GM19324 (cell line): ENCODE measurements around the gene DGAT2L6.
"Not testable (repeated sequence)": the region's sequence is repeated elsewhere in the genome, so short reads cannot be mapped to it uniquely, and the experiment has no call there.

Source experiments
- ATAC-seq: cut with Tn5 transposase; IDR thresholded peaks from one replicate; pipeline ENCODE4 v1.9.1; 2021; ENCODE audit warnings: mild to moderate bottlenecking, moderate library complexity; ENCODE audit not compliant: unreplicated experiment, low FRiP score

Gene DGAT2L6

DNA sequence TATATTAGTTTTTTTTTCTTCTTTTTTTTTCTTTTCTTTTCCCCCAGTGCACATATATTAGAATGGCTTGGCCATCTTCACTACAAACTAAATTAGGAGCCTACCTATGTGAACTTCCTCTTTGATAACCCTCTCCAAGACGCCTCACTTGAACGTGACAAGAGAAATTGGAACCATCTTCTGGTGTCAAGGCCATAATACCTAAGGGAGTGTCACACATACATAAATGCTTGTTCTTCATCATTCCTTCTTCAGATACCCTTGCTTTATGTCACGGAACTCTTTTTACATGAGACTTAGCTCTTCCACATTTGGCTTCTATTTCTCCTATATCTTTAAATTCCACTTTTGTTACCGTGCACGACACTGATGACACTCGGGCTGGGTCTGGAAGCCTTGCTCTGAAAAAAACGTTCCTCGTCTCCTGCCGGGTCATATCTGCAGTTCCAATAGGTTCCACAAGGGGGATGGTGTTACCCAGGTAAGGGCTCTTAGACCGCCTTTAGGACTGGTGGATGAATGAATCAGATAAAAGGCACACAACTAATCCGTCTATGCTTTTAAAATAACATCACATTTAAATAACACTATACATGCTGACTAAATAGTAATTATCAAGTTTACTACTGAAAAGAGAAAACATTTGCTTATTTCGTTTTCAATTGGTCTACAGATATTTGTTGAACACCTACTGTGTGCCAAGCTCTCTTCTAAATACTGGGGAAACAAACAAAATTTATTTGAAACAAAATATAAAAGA lies 19.9 kb downstream of the DGAT2L6 start:
- peak; percentile 63 for ATAC-seq

DNA sequence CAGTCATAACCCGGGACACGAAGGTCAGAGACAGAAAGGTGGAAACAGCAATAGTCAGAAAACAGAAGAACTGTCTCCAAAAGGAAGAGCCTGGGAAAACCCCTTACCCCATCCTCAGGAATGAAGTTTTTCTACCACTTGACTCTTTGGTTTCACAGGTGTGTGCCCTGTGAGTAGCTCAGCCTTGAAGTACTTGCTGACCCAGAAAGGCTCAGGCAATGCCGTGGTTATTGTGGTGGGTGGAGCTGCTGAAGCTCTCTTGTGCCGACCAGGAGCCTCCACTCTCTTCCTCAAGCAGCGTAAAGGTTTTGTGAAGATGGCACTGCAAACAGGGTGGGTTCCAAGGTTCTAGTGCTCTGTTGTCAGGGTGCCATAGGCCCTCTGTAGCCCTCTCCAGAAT lies 24.4 kb downstream of the DGAT2L6 start:
- no peak for ATAC-seq

DNA sequence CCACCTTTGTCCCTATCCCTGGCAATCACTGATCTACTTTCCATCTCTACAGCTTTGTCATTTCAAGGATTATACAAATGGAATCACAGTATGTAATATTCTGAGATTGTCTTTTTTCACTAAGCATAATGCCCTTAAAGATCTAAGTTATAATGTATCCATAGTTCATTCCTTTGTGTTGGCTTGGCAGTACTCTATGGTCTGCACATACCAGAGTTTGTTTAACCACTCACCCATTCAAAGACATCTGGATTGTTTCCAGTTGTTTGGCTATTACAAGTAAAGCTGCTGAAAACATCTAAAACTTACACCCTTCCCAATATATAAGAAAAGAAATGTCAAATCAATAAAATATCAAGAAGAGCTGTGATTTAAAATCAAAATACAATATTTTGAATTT lies 31.2 kb downstream of the DGAT2L6 start:
- ATAC-seq: no peak

DNA sequence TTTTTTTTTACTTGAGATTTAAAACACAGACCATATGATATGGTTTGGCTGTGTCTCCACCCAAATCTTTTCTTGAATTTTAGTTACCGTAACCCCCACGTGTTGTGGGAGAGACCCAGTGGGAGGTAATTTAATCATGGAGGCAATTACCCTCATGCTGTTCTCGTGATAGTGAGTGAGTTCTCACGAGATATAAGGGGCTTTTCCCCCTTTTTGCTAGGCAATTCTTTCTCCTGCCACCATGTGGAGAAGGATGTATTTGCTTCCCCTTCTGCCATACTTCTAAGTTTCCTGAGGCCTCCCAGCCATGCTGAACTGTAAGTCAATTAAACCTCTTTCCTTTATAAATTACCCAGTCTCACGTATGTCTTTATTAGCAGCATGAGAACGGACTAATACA lies 32.3 kb downstream of the DGAT2L6 start:
- ATAC-seq: not testable (repeated sequence)

DNA sequence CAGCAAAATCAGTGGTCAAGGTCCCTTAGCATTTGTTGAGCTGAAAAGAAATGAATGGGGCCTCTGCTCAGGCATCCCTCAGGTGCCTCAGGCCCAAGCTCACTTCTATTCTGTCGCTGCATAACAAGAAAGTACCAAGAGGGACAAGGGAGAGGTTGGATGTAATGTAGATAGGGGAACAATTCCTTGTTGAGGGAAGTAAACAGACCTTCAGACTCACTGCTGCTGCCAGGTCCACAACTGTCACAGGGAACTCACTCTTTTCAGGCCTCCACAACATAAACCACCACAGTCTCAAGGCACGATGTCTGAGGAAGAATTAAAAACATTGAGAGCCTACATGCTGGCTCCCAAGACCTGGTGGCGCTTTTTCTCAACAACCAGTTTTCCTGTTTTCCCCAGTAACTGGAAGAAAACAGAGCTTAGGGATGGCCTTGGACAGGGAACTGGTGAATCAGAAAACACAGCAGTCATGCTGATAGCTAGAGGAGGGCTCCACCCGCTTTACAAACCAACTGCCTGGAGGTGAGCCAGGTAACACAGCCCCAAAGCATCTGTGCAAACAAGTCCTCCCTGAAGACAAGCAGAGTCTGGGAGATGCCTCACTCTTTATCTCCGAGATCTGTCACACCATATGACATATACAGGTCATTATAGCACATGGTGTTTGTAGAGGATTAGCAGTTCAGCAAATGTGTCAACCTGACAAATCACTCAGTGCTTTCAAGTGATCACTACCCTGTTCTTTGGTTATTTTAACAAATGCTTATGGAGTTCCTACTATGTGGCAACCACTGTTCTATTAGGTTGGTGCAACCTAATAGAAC lies 42.9 kb downstream of the DGAT2L6 start:
- no peak for ATAC-seq

DNA sequence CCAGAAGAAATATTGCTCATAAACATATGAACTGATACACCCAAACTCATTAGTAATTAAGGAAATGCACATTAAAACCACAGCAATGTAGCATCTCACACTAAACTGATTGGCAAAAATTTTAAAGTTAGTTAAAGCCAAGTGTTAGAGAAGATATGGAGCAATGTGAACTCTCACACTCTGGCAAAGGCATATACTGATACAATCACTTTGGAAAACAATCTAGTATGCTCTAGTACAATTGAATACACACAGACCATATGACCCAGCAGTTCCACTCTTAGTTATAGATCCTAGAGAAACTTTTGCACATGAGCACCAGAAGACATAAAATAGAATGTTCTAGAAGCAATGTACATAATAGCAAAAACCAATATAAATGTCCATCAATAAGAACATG lies 48.8 kb downstream of the DGAT2L6 start:
- no peak for ATAC-seq

DNA sequence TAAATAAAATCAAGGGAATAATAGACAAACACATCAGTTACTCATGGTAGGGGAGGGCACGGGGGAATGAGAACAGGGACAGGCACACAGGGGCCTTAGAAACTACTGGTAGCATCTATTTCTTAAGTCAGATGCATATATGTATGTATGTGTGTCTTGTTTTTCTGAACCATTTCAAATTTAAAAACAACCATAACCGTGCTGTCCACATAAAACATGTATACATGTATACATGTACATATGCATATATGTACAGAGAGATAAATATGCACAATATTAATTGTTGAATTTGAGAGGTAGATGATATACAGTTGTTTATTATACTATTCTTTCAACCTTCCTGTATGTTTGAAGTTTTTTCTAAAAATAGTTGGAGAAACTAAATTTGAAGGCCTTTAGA lies 49.4 kb downstream of the DGAT2L6 start:
- no peak for ATAC-seq

DNA sequence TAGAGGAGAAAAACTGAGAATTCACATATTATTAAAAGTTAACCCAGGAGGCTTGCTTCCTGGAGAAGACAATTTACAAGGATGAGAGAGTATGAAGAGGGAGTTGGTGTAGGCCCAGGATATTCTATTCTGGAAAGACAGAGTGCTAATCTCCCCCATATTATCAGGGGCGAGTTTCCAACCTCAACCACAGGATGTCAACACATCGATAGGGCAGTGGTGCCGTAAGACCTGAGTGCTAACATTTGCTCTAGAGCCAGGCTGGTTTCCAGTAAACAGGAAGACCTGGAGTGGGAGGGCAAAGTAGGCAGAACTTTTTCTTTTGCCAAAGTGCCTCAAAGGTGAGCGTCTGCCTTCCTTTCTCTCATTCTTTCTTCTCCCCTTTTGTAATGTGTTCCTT lies 54.4 kb downstream of the DGAT2L6 start:
- no peak for ATAC-seq

DNA sequence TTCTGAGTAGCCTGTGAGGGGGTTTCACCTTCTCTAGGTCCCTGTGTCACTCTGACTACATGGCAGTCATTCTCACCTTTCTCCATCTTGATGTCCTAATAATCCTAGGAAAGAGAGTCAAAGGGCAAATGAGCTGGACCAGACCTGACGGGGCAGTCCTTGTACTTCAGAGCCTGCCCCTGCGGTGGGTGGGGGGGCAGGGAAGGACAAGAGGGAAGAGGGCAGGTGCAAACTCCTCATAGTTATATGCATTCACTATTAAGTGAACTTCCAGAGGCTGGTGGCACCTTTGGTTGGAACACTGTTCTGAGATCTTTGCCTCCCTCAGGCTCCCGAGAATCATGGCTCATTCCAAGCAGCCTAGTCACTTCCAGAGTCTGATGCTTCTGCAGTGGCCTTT lies 57.1 kb downstream of the DGAT2L6 start, which contains the start of gene AWAT1:
Gene AWAT1 (plus strand): TSS at position 301 of the 400 bp plus-strand sequence. CDS start 41 bp downstream, at position 342.
- ATAC-seq: no peak

DNA sequence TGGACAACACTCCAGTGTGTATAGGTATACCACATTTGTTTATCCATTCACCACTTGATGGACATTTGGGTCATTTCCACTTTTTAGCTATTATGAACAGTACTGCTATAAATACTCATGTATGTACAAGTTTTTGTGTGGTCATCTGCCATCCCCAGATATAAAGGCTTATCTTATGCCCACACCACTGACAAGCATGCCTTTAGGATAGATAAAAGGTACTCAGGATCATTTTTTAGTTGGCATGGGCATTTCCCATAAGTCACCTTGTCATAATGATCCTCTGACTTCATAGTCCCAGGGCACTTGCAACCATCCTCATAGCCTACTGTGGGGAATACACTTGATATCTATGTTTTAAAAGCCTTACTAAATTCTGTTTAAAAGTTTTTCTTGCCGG lies 63.5 kb downstream of the DGAT2L6 start:
- no peak for ATAC-seq

DNA sequence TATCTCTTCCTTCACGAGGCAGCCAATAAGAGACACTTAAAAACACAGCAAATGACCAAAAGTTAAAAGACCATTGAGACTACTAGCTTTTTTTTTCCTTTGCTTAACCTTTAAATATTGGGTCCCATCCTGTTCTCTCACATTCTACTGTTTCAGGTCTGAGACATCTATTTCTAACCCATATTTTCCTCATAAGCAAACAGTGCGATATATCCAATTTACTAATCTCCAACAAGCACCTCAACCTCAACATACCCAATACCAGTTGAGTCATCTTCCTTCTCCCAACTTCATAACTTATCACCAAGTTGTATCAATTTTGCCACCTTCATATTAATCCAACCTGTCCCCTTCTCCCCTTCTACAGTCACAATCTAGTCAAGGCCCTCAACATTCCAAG lies 64.2 kb downstream of the DGAT2L6 start:
- no peak for ATAC-seq

DNA sequence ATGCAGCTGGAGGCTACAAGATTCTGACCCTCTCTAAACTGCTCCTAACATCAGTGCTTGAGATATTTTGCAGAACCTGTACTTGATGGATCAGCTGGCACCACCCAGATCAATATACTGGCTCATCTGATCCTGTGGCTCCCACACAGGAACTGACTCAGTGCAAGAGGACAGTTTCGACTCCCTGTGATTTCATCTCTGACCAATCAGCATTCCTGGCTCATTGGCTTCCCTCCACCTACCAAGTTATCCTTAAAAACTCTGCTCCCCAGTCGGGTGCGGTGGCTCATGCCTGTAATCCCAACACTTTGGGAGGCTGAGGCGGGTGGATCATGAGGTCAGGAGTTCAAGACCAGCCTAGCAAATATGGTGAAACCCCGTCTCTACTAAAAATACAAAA lies 66.3 kb downstream of the DGAT2L6 start:
- ATAC-seq: not testable (repeated sequence)

DNA sequence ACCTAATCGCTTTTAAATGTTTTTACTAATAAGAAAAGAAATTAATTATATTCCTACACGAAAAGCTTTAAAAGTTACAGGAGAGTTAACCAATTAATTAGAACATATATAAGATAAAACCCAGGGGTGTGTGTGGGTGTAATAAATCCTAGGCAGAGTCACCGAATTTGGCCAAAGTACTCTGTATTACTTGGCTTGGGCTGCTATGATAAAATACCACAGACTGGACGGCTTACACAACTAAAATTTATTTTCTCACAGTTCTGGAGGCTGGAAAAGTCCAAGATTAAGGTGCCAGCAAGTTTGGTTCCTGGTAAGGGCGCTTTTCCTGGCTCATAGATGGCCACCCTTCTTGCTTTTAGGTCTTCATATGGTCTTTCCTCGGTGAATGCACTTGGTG lies 67.6 kb downstream of the DGAT2L6 start:
- ATAC-seq: no peak

DNA sequence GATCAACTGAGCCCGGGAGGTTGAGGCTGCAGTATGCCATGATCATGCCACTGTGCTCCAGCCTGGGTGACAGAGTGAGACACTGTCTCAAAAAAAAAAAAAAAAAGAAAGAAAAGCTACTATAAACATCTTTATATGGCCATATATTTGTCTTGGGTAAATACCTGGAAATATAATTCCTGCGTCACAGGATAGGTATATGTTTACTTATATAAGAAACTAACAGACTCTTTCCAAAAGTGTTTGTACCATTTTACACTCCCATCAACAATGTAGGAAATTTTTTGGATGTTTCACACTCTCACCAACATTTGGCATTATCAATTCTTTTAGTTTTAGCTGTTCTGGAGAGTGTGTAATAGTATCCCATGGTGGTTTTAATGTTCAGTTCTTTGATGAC lies 70.0 kb downstream of the DGAT2L6 start:
- ATAC-seq: no peak

DNA sequence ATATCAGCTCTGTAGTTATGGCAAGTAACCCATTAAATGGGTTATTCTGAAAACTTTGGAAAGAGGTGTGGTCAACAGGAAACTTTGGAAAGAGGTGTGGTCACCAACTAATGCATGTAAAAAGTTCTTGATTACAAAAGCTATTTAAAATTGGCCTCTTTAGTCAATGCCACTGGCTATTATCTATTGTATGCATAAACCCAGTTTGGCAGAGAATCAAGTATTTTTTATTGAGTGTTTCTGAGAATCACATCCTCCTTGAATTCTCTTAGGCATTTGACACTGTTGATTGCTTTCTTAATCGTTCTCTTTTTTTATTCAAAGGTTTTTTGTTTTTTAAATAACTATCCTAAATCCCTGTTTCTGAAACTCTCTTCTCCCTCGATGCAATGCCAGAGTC lies 75.2 kb downstream of the DGAT2L6 start:
- no peak for ATAC-seq

DNA sequence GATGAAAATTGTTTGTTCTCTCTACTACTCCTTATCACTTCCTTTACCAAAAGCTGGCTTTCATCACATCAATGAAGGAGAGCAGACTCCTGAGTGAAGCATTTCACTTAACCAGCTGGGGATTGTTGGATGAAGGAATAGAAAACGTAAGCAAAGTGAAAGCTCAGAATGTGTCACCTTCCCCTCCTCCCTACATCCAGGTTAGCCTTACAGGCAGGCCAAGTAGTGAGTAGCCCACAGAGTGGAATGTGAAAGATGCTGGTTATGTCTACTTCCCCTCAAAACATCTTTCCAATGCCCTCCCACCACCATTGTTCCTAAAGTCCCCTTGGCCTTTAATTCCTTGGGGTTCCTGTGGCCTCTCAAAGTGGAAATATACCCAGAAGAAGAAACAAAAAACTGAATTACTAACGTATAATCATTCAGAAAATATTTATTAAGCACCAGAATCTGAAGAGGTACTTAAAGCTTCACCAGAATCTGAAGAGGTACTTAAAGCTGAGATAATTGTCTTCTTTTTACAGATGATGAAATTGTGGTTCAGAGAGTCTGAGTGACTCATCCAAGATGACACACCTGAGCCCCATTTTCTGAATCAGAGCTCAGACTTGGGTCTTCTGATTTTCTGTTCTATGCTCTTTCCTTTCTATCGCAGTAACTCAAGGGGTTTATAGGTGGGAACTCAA lies 76.2 kb downstream of the DGAT2L6 start:
- ATAC-seq: no peak

DNA sequence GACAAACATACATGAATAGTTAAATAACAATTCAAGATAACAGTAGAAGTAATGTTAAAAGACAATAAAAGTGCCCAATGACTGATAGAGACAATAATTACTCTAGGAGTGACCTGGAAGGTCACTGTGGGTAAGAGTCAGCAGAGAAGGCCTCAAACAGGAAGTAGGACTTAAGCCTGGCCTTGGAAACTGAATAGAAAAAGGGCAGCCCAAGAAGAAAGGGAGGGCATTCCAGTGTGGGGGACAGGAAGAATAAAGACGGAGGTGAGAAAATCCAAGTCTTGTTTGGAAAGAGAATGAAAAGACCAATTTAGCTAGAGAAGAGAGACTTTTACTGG lies 76.7 kb downstream of the DGAT2L6 start:
- no peak for ATAC-seq

DNA sequence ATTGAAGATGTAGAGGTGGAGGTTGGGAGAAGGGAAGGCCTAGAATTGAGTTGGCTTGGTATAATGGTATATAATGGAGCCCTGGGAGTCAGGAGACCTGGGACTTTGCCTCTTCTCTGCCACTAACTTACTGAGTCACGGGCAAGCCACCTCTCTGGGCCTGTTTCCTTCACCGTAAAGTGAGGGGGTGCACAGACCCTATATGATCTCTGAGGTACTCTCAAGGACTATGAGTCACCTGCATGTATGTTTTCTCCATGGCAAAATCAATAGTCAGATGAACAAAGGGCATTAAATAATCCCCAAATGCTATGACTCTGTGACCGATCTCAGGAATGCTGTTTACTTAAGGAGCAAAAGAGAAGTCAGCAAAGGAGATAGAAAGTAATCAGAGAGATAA lies 77.6 kb downstream of the DGAT2L6 start:
- no peak for ATAC-seq
